ENCODE measurements around the gene MYZAP.

DNA sequence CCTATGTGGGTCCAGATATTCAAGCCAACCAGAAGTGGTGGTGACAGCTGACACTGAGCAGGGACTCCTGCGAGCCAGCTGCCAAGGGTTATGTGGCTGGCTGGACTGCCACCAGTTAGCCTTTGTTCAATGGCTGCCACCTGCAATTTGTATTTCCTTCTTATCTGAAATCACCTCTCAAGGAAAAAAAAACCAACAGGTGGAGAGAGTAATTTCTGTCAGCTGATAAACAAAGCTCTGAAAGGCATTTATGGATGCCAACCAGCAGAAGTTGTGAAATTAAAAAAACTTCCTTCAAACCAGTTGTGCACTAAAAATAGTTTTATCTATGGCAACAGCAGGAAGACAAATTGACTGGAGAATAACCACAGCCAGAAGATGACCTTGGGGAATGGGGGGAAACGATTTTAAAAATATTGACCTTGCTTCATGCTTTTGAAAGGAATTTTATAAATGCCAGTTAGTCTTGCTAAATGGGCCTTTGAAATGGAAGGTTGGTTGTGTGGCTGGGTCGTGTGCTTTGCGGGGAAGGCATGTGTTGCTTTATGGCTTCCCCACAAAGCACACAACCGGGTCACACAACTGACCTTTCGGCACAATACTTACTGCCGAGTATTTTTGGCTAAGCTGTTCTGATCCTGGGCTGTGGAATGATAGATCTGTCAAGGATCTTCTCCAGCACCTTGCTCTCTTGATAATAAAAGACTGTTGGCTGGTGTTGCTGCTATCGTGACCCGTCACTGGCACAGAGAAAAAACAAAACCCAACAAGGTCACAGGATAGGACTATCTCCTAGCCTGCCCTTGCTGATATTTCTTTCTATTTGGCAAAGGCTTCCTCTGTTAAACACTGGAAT is 3.5 kb downstream of the MYZAP start:
- TF ChIP-seq, protein P1, sequence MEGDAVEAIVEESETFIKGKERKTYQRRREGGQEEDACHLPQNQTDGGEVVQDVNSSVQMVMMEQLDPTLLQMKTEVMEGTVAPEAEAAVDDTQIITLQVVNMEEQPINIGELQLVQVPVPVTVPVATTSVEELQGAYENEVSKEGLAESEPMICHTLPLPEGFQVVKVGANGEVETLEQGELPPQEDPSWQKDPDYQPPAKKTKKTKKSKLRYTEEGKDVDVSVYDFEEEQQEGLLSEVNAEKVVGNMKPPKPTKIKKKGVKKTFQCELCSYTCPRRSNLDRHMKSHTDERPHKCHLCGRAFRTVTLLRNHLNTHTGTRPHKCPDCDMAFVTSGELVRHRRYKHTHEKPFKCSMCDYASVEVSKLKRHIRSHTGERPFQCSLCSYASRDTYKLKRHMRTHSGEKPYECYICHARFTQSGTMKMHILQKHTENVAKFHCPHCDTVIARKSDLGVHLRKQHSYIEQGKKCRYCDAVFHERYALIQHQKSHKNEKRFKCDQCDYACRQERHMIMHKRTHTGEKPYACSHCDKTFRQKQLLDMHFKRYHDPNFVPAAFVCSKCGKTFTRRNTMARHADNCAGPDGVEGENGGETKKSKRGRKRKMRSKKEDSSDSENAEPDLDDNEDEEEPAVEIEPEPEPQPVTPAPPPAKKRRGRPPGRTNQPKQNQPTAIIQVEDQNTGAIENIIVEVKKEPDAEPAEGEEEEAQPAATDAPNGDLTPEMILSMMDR (conservative IDR thresholded peaks at IDR 0.05; ENCODE audit: low read depth in 2 of 2) = no peak
- TF ChIP-seq POLR2AphosphoS5 (IDR thresholded peaks at IDR 0.05; ENCODE audit: low read depth) = no peak
- TF ChIP-seq EZH2 (IDR thresholded peaks at IDR 0.05; ENCODE audit: low read depth, unreplicated experiment) = no peak
- no peak for TF ChIP-seq CREB1 (CRISPR knock-in tag; IDR thresholded peaks at IDR 0.05; ENCODE audit: low read depth)
- TF ChIP-seq, protein P2, sequence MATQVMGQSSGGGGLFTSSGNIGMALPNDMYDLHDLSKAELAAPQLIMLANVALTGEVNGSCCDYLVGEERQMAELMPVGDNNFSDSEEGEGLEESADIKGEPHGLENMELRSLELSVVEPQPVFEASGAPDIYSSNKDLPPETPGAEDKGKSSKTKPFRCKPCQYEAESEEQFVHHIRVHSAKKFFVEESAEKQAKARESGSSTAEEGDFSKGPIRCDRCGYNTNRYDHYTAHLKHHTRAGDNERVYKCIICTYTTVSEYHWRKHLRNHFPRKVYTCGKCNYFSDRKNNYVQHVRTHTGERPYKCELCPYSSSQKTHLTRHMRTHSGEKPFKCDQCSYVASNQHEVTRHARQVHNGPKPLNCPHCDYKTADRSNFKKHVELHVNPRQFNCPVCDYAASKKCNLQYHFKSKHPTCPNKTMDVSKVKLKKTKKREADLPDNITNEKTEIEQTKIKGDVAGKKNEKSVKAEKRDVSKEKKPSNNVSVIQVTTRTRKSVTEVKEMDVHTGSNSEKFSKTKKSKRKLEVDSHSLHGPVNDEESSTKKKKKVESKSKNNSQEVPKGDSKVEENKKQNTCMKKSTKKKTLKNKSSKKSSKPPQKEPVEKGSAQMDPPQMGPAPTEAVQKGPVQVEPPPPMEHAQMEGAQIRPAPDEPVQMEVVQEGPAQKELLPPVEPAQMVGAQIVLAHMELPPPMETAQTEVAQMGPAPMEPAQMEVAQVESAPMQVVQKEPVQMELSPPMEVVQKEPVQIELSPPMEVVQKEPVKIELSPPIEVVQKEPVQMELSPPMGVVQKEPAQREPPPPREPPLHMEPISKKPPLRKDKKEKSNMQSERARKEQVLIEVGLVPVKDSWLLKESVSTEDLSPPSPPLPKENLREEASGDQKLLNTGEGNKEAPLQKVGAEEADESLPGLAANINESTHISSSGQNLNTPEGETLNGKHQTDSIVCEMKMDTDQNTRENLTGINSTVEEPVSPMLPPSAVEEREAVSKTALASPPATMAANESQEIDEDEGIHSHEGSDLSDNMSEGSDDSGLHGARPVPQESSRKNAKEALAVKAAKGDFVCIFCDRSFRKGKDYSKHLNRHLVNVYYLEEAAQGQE (IDR thresholded peaks at IDR 0.05; ENCODE audit: unreplicated experiment) = no peak
- TF ChIP-seq EZH2phosphoT487 (IDR thresholded peaks at IDR 0.05; ENCODE audit: unreplicated experiment) = no peak
- no peak for TF ChIP-seq ZNF331 (CRISPR knock-in tag; IDR thresholded peaks at IDR 0.05; ENCODE audit: low read depth)
- TF ChIP-seq JUNB (IDR thresholded peaks at IDR 0.05; ENCODE audit: unreplicated experiment) = no peak
- TF ChIP-seq ZNF114 (CRISPR knock-in tag; IDR thresholded peaks at IDR 0.05) = no peak
